ENCODE measurements around the gene CYFIP1.

DNA sequence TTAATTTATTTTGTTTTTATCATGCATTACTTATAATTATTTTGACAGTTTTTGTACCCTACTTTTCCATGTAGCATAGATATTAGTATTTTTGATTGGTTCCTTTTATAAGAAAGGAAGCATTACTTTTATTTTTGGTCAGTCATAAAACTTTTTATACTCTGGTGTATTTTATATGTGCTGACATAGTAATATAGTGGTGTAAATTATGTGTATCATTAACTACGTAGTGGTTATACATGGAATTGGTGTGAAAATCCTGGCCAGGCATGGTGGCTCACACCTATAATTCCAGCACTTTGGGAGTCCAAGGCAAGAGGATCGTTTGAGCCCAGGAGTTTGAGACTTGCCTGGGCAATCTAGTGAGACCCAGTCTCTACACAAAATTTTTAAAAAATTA is 160.5 kb downstream of the CYFIP1 start:
- TF ChIP-seq, protein P1, sequence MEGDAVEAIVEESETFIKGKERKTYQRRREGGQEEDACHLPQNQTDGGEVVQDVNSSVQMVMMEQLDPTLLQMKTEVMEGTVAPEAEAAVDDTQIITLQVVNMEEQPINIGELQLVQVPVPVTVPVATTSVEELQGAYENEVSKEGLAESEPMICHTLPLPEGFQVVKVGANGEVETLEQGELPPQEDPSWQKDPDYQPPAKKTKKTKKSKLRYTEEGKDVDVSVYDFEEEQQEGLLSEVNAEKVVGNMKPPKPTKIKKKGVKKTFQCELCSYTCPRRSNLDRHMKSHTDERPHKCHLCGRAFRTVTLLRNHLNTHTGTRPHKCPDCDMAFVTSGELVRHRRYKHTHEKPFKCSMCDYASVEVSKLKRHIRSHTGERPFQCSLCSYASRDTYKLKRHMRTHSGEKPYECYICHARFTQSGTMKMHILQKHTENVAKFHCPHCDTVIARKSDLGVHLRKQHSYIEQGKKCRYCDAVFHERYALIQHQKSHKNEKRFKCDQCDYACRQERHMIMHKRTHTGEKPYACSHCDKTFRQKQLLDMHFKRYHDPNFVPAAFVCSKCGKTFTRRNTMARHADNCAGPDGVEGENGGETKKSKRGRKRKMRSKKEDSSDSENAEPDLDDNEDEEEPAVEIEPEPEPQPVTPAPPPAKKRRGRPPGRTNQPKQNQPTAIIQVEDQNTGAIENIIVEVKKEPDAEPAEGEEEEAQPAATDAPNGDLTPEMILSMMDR (IDR thresholded peaks at IDR 0.05) = no peak
- TF ChIP-seq ZFX (IDR thresholded peaks at IDR 0.05; ENCODE audit: borderline replicate concordance) = no peak

Data from 22Rv1 (cell line).